Type B pancreatic cell (in vitro differentiated cells): Measurements from ENCODE around the gene TMEM132E. TPM values are rescaled to one million over a fixed set of nuclear protein-coding genes. Genes with fewer than 3 reads are reported as not detected.
A peak's percentile ranks its signal among the peaks of the same experiment; 100 is the strongest.

Source experiments
- DNase-seq: peaks from one replicate; pipeline ENCODE4 v3.0.0; 2021; ENCODE audit warnings: mixed read lengths; ENCODE audit not compliant: unreplicated experiment; ENCODE audit errors: extremely low spot score
- H3K27ac Mint-ChIP-seq: 2 replicates; pipeline ENCODE4 v1.8.0; 2021; ENCODE audit warnings: mild to moderate bottlenecking, mixed read lengths
- H3K27me3 Mint-ChIP-seq: 2 replicates; pipeline ENCODE4 v1.8.0; 2021; ENCODE audit warnings: mixed read lengths
- H3K36me3 Mint-ChIP-seq: 2 replicates; pipeline ENCODE4 v1.8.0; 2021; ENCODE audit warnings: mixed read lengths
- H3K4me1 Mint-ChIP-seq: one replicate; pipeline ENCODE4 v1.8.0; 2021; ENCODE audit warnings: mixed read lengths; ENCODE audit not compliant: unreplicated experiment
- H3K4me3 Mint-ChIP-seq: 2 replicates; pipeline ENCODE4 v1.8.0; 2021; ENCODE audit warnings: mild to moderate bottlenecking, mixed read lengths
- H3K9me3 Mint-ChIP-seq: 2 replicates; pipeline ENCODE4 v1.8.0; 2021; ENCODE audit warnings: mixed read lengths
- CTCF ChIP-seq: fragments of 200-600 bp; sonication (generic); conservative IDR thresholded peaks from 2 replicates; pipeline ENCODE4 v1.5.0; 2021; ENCODE audit warnings: antibody characterized with exemption, mild to moderate bottlenecking
- total RNA-seq: library from RNA; stranded (reverse); gene quantifications from 2 replicates; pipeline ENCODE4 v1.2.1, GENCODE V29; 2021; ENCODE audit warnings: low replicate concordance

Gene TMEM132E
- total RNA-seq, 1 donor from 2014 or later: 0.92 TPM

- DNase-seq: no peak
- Mint-ChIP-seq H3K27ac (no peak overlapping the region), H3K9me3 (no peaks in the 10 kb centered on the region), H3K27me3 (peaks cover 88% of the 10 kb centered on the region), H3K4me1 (no peaks in the 10 kb centered on the region), H3K36me3 (no peaks in the 10 kb centered on the region), H3K4me3 (no peak overlapping the region)
- peak; percentile 37 for TF ChIP-seq CTCF
Observed at GRCh38 chr17:34584805-34585416, 5.5 kb downstream of the TMEM132E start.

- no peaks in the 10 kb centered on the region for H3K36me3 Mint-ChIP-seq
Observed at GRCh38 chr17:34586346-34586846, 7.0 kb downstream of the TMEM132E start.

GRCh38 chr17:34588266-34588665, 8.9 kb downstream of the TMEM132E start:
- Mint-ChIP-seq H3K27ac (no peak overlapping the region), H3K9me3 (no peaks in the 10 kb centered on the region), H3K36me3 (no peaks in the 10 kb centered on the region), H3K4me3 (no peak overlapping the region), H3K27me3 (peaks cover 98% of the 10 kb centered on the region), H3K4me1 (no peaks in the 10 kb centered on the region)
- no peak for TF ChIP-seq CTCF
- DNase-seq: no peak

More at GRCh38 chr17:34586346-34586846, 7.0 kb downstream of the TMEM132E start:
- H3K27me3 Mint-ChIP-seq: peaks cover 96% of the 10 kb centered on the region
- no peak for DNase-seq
- no peak for TF ChIP-seq CTCF
- H3K27ac Mint-ChIP-seq: no peak overlapping the region
- no peaks in the 10 kb centered on the region for H3K9me3 Mint-ChIP-seq
- H3K4me1 Mint-ChIP-seq: no peaks in the 10 kb centered on the region
- no peak overlapping the region for H3K4me3 Mint-ChIP-seq

- TF ChIP-seq CTCF: no peak
- DNase-seq: no peak
- H3K4me3 Mint-ChIP-seq: no peak overlapping the region
- H3K27me3 Mint-ChIP-seq: peaks cover 98% of the 10 kb centered on the region
- H3K27ac Mint-ChIP-seq: no peak overlapping the region
- H3K9me3 Mint-ChIP-seq: no peaks in the 10 kb centered on the region
- H3K4me1 Mint-ChIP-seq: no peaks in the 10 kb centered on the region
- no peaks in the 10 kb centered on the region for H3K36me3 Mint-ChIP-seq
Observed at GRCh38 chr17:34589120-34589965, 10.0 kb downstream of the TMEM132E start.

GRCh38 chr17:34592002-34592401, 12.6 kb downstream of the TMEM132E start:
- peaks cover 93% of the 10 kb centered on the region for H3K27me3 Mint-ChIP-seq
- H3K27ac Mint-ChIP-seq: no peak overlapping the region
- no peak for DNase-seq
- no peaks in the 10 kb centered on the region for H3K9me3 Mint-ChIP-seq
- no peak overlapping the region for H3K4me3 Mint-ChIP-seq
- H3K4me1 Mint-ChIP-seq: no peaks in the 10 kb centered on the region
- TF ChIP-seq CTCF: no peak
- no peaks in the 10 kb centered on the region for H3K36me3 Mint-ChIP-seq
